GM12892 (cell line): ENCODE data around the gene SNRPD2.

Source experiments
- POLR2A ChIP-seq: IDR thresholded peaks from 2 replicates; pipeline ENCODE4 v1.6.1; 2011; ENCODE audit warnings: low read depth, low read length, control low read depth
- POLR2AphosphoS5 ChIP-seq: IDR thresholded peaks from 2 replicates; pipeline ENCODE4 v1.6.1; 2011; ENCODE audit warnings: low read depth, low read length, control low read depth

DNA sequence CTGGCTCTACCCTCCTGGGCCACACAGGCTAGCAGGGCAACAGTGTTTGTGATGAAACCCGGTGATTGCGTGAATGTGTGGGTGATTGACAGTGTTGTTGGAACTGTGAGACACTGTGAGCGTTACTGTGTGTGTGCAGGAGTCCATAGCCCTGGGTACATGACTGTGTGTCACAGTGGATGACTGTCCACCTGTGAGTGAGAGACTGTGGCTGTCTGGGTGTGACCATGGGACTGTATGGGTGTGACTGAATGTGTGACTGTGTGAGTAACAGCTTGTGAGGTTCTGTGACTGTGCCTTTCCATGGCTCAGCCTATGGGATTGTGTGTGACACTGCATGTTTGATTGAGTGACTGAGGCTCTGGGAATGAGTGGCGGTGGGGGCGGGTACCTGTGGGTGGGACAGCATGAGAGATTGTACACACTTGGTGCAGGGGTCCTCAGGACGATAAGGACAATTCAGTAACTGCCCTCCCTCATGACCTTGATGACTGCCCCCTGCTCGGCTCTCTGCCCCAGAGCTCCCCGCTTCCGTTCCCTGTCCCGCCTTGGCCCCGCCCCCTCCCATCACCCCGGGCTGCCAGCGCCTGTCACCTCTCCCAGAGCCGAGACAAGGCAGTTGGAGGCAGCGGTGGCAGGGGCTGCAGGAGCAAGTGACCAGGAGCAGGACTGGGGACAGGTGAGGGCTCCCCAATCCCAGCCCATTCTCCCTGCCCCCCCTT is 24.0 kb downstream of the SNRPD2 start, which contains the start of gene GIPR:
- no peak for TF ChIP-seq POLR2AphosphoS5
- TF ChIP-seq POLR2A: no peak; the same call in 1 of the 2 replicates
